HG03354 (cell line): ENCODE data around the gene ZNF81.
"Not testable (repeated sequence)": the region's sequence is repeated elsewhere in the genome, so short reads cannot be mapped to it uniquely, and the experiment has no call there.

Experiments
- ATAC-seq: cut with Tn5 transposase; IDR thresholded peaks from one replicate; pipeline ENCODE4 v1.9.1; 2021; ENCODE audit warnings: mild to moderate bottlenecking; ENCODE audit not compliant: unreplicated experiment, poor library complexity, severe bottlenecking

Gene ZNF81

GRCh38 chrX:47840111-47840510, 3.4 kb downstream of the ZNF81 start:
- no peak for ATAC-seq

- no peak for ATAC-seq
These were observed 6.7 kb downstream of the ZNF81 start for GRCh38 chrX:47843363-47843762.

GRCh38 chrX:47844117-47844516, 7.4 kb downstream of the ZNF81 start:
- no peak for ATAC-seq

- no peak for ATAC-seq
These were observed 9.3 kb downstream of the ZNF81 start for GRCh38 chrX:47846040-47846439.

- ATAC-seq, result no peak
These were observed 13.1 kb downstream of the ZNF81 start for GRCh38 chrX:47849778-47850177.

- not testable (repeated sequence) for ATAC-seq
These were observed 13.7 kb downstream of the ZNF81 start for GRCh38 chrX:47850389-47850788.

- no peak for ATAC-seq
These were observed 14.2 kb downstream of the ZNF81 start for GRCh38 chrX:47850901-47851300.

GRCh38 chrX:47854474-47854873, 17.8 kb downstream of the ZNF81 start:
- ATAC-seq, result no peak

- no peak for ATAC-seq
These were observed 23.0 kb downstream of the ZNF81 start for GRCh38 chrX:47859686-47860085.

- ATAC-seq, result no peak
These were observed 26.0 kb downstream of the ZNF81 start for GRCh38 chrX:47862680-47863079.

GRCh38 chrX:47863187-47863586, 26.5 kb downstream of the ZNF81 start:
- ATAC-seq, result no peak

- ATAC-seq, result no peak
These were observed 27.6 kb downstream of the ZNF81 start for GRCh38 chrX:47864300-47864699.

GRCh38 chrX:47864785-47865184, 28.1 kb downstream of the ZNF81 start:
- ATAC-seq, result no peak

GRCh38 chrX:47873123-47873522, 36.4 kb downstream of the ZNF81 start:
- ATAC-seq, result no peak

- ATAC-seq, result no peak
These were observed 40.6 kb downstream of the ZNF81 start for GRCh38 chrX:47877327-47877726.

- no peak for ATAC-seq
These were observed 41.5 kb downstream of the ZNF81 start for GRCh38 chrX:47878198-47878597.

GRCh38 chrX:47879463-47879862, 42.8 kb downstream of the ZNF81 start:
- ATAC-seq, result no peak

- no peak for ATAC-seq
These were observed 44.2 kb downstream of the ZNF81 start for GRCh38 chrX:47880927-47881326.

GRCh38 chrX:47885501-47885900, 48.8 kb downstream of the ZNF81 start:
- no peak for ATAC-seq

- no peak for ATAC-seq
These were observed 61.3 kb downstream of the ZNF81 start for GRCh38 chrX:47898024-47898423.

GRCh38 chrX:47900833-47901232, 64.1 kb downstream of the ZNF81 start:
- no peak for ATAC-seq

- ATAC-seq, result no peak
These were observed 65.5 kb downstream of the ZNF81 start for GRCh38 chrX:47902161-47902560.
